Stimulated activated naive CD4-positive, alpha-beta T cell (primary cell): ENCODE measurements around the gene ADORA2B.
"Not testable (repeated sequence)": the region's sequence is repeated elsewhere in the genome, so short reads cannot be mapped to it uniquely, and the experiment has no call there.

ENCODE experiments used
- DNase-seq, 6 experiments: peaks; one replicate each; lab custom pipeline; 2025; lab: John Stamatoyannopoulos, UW

Gene ADORA2B

GRCh38 chr17:15944759-15945526 lies at the start of gene ADORA2B:
ADORA2B (plus strand) TSS chr17:15945130; CDS start chr17:15945249, 119 bp downstream.
- peak in 2 of 6 experiments; percentile 31 to 39 for DNase-seq

- DNase-seq, result no peak
These were observed 48.7 kb upstream of the ADORA2B start for GRCh38 chr17:15896277-15896676.

- no peak for DNase-seq
These were observed 48.1 kb upstream of the ADORA2B start for GRCh38 chr17:15896834-15897233.

GRCh38 chr17:15899596-15899995 lies 45.3 kb upstream of the ADORA2B start:
- not testable (repeated sequence) for DNase-seq

- DNase-seq, result no peak
These were observed 44.1 kb upstream of the ADORA2B start for GRCh38 chr17:15900871-15901270.

- not testable (repeated sequence) for DNase-seq
These were observed 39.7 kb upstream of the ADORA2B start for GRCh38 chr17:15905236-15905635.

- DNase-seq, result no peak
These were observed 37.6 kb upstream of the ADORA2B start for GRCh38 chr17:15907290-15907689.

GRCh38 chr17:15908378-15908777 lies 36.6 kb upstream of the ADORA2B start:
- DNase-seq, result no peak

- DNase-seq, result no peak
These were observed 35.4 kb upstream of the ADORA2B start for GRCh38 chr17:15909481-15909991.

GRCh38 chr17:15910791-15911190 lies 34.1 kb upstream of the ADORA2B start:
- DNase-seq, result no peak

GRCh38 chr17:15911701-15912100 lies 33.2 kb upstream of the ADORA2B start:
- DNase-seq, result not testable (repeated sequence)

GRCh38 chr17:15912416-15912955 lies 32.4 kb upstream of the ADORA2B start:
- DNase-seq, result no peak

GRCh38 chr17:15913826-15914225 lies 31.1 kb upstream of the ADORA2B start:
- DNase-seq, result no peak

GRCh38 chr17:15914400-15915170 lies 30.3 kb upstream of the ADORA2B start:
- no peak for DNase-seq

GRCh38 chr17:15915961-15916360 lies 29.0 kb upstream of the ADORA2B start:
- DNase-seq, result no peak

GRCh38 chr17:15917021-15917437 lies 27.9 kb upstream of the ADORA2B start:
- DNase-seq, result no peak

- DNase-seq, result no peak
These were observed 27.4 kb upstream of the ADORA2B start for GRCh38 chr17:15917438-15918027.

- no peak for DNase-seq
These were observed 26.7 kb upstream of the ADORA2B start for GRCh38 chr17:15918261-15918660.

GRCh38 chr17:15918661-15919259 lies 26.2 kb upstream of the ADORA2B start:
- DNase-seq, result no peak

- DNase-seq, result no peak
These were observed 25.5 kb upstream of the ADORA2B start for GRCh38 chr17:15919466-15919865.

- DNase-seq, result no peak
These were observed 24.1 kb upstream of the ADORA2B start for GRCh38 chr17:15920758-15921239.

- no peak for DNase-seq
These were observed 23.3 kb upstream of the ADORA2B start for GRCh38 chr17:15921640-15922039.
